ENCODE results near the gene PLEKHA6.

PLEKHA6 gene

DNA sequence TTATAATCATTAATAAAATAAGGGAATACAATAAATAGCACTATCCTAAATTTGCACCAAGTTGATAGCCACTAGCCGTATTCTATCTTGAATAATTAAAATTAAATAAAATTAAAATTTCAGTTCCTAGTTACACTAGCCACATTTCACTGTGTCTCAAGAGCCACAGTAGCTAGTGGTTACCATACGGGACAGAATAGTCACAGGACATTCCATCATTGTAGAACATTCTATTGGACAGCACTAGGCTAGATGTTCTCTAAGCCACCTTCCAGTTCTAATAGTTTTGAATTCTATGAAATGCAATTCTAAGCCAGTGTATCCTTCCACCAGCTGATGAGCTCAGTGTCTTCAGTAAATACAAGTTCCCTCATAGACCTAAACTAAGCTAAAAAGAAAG is 74.8 kb downstream of the PLEKHA6 start:
- DNase-seq (ENCODE audit: low read depth in 3 of 3), result no peak

- no peak for DNase-seq (ENCODE audit: low read depth in 3 of 3)
Observed at GRCh38 chr1:204283711-204284651, 75.7 kb downstream of the PLEKHA6 start.

DNA sequence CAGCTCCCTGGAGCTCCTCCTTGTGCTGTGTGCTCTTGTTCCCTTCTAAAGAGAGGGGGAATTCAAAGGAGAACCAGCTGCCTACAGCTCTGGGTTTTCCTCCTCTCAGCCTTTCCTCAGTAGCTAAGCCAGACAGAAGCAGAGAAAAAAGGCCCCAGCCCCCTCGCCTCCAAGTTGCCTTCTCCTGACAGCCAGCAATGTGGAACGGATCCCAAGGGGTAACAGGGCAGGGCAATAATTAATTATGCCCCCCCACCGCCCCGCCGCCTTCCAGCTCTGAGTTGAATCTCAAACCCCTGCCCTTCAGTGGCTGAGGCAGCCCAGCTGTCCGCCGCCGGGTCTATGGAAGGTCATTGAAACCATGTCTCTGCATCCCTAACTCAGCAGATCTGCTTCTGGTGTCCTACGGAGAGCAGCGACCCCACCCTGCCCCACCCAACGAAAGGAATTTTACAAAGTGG is 76.9 kb downstream of the PLEKHA6 start:
- no peak for DNase-seq (ENCODE audit: low read depth in 3 of 3)

DNA sequence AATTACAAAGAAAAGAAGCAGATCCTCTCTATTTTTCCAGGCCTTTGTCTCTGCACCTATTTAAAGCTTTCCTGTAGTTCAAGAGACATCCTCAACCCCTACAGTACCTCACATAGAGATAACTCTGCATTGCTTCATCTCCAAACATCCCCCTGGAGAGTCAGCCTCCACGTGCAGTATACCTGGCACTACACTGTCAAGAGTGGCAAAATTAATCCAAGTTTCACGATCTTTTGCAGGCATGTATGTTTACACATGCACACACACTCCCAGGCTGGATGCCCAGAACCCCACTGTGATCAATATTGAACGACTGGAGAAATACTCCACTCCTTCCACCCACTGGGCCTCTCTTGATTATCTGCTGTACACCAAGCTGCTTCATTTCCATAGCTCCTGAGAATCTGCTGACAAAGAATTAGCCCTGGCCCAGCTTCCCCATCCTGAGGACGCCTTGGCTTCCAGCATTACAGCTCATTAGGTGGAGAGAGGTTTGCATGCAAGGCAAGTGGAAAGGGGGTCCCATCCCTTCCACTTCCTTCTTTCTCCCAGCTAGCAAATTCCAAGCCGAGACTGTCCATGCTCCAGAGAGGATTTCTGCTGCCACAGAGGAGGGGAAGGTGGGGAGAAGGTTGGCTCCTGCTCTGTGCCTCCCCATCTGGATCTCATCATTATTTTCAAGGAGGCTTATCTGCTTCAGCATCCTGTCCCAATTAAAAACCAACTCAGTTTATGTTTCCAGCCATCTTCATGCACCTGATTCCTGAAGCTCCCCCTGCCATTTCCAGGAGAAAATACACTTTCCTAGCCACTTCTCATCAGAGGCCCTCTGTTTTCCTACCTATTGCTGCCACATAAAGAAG is 79.4 kb downstream of the PLEKHA6 start:
- no peak for DNase-seq (ENCODE audit: low read depth in 3 of 3)

DNA sequence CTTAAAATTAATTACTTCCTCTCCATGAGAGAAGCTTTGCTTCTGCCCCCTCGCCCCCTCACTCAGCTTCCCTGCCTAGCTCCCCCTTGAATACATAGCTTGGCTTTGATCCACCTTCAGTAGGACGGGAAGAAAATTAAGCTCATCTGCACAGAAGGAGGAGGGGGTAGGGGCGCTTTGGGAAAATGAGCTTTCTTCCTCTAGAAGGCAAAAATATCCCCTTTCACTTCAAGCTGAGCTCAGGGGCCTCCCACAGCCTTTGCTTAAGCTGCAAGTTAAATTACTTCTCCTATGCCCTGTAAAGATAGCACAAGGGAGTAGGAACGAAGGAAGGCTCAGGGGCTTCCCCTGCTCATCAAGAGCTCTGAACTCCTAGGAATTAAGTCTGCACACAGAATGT is 80.8 kb downstream of the PLEKHA6 start:
- no peak for DNase-seq (ENCODE audit: low read depth in 3 of 3)

DNA sequence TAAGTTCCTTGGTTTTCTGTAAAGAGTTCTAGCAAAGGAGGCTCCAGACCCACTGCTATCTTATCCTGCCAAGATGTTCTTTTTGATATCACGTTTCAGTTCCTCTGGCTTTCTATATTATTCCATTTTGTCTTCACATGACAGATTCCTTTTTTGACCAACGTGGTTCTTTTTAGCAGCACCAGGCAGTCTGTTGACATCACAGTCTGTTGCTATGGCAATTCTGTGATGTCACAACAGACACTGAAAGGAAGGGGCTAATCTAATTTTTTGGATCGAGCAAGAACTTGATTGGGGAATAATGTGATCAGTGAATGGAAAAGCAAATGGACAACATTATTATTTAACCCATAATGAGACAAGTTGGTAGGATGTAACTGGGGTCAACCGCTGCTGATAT is 81.5 kb downstream of the PLEKHA6 start:
- no peak for DNase-seq (ENCODE audit: low read depth in 3 of 3)

DNA sequence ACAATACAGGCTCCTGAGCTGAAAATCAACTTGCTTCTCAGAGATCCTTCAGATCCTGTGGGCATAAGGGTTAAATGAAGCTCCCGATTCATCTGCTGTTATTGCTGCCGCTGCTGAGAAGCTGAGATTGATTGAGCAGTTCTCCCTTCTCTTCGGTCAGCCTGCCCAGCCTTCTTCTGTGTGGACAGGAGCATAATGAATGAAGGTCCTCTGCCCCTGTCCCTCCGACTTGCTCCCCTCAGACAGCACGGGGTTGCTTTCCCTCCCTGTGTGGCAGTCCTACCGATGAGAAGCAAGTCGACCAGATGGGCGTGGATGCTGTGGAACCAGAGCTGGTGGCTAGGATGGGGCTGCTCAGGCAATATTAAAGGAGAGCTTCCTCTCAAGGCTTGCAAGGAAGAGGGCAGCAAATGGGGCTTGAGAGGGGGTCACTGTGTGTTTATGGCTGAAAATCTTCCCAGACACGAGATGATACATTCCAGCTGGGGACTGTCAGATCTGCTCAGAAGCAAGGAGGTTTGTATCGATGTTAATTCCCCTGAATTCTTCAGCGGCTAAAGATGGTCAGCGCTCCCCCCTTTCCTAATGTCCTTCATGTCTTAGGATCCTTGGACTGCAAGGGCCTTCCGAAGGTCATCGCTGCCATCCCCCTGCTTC is 82.0 kb downstream of the PLEKHA6 start:
- DNase-seq (ENCODE audit: low read depth in 3 of 3), result no peak

DNA sequence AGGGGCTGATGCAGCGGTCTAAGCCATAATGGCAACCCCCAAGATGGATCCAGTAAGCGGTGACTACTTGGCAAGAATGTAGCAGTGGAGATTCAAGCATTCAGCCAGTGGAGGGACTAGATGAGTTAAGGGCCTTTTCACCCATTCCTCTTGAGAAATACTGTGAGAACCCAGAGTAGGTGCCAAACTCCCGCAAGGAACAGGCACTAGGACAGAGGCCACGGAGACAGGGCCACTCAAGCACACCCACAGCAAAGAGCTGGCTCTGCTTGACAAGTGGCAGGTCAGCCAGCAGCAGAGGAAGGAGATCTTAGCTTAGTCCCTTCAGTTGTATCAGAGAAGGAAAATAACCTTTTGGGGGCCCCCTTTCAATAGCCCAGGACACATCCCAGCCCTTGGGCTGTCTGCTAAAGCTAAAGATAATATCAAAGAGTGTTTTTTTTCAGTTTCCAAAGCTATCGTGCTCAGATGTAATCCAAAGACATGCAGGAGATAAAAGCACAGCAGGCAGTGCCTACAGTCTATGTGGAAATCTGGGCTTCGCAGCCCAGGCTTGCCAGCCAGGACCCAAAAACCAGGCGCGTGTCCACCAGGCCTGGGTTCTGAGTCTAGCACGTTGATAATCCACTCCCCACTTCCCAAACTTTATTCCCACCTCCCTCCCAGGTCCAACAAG is 83.9 kb downstream of the PLEKHA6 start:
- DNase-seq (ENCODE audit: low read depth in 3 of 3), result no peak

DNA sequence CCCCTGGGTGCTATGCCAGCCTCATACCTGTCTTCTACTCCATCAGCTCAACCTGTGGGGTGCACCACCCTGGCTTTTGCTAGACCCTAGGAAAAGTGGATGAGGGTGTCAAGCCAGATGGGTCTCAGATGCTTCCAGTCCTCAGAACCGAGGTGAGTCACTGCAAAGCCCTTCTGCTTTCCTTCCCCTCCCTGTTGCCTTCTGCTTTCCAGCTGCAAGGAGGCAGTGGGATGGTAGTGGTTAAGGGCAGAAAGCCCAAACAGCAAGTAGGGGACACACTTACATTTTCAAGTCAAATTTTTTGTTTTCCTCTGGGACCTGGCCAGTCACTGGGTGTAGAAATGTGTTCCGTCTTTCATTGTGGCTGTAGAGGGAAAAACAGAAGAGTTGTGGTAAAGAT is 85.3 kb downstream of the PLEKHA6 start:
- DNase-seq (ENCODE audit: low read depth in 3 of 3), result no peak

DNA sequence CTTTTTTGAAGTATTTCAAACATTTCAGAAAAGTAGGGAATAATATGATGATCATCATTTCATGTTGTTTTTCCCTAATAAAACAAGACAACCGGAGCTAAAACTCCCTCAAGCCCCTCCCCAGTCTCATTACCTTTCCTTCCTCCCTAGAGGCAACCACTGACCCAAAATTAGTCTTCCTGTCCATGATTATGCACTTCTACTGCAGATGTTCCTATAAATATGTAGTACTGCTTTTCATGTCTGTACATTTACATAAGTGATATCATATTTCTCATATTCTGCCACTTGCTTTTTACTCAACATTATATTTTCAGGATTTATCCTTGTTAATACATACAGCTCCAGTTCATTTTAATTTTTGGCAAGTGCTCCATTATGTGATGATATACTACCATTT is 87.2 kb downstream of the PLEKHA6 start:
- DNase-seq (ENCODE audit: low read depth in 3 of 3), result no peak

GRCh38 chr1:204271970-204272369 is 87.8 kb downstream of the PLEKHA6 start:
- DNase-seq (ENCODE audit: low read depth in 3 of 3), result no peak

DNA sequence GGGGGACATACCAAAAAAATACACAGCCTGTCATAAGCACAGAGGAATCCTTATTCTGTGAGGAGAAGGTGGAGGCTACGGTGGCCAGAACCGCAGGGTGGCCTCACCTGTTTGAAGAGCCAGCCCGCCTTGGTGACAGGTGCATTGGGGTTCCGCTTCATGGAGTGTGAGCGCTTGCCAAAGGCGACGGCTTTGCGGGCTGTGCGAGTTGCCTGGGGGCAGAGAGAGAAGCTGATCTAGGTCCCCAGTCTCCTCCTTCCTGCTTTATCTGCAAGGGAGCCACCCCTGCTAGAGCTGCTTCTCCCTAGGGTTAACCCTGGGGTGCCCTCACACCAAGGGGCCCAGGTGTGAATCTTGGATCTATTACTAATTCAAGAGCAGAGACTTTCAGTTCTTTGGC is 91.6 kb downstream of the PLEKHA6 start:
- DNase-seq (ENCODE audit: low read depth in 3 of 3), result no peak

GRCh38 chr1:204267191-204267601 is 92.5 kb downstream of the PLEKHA6 start:
- no peak for DNase-seq (ENCODE audit: low read depth in 3 of 3)

DNA sequence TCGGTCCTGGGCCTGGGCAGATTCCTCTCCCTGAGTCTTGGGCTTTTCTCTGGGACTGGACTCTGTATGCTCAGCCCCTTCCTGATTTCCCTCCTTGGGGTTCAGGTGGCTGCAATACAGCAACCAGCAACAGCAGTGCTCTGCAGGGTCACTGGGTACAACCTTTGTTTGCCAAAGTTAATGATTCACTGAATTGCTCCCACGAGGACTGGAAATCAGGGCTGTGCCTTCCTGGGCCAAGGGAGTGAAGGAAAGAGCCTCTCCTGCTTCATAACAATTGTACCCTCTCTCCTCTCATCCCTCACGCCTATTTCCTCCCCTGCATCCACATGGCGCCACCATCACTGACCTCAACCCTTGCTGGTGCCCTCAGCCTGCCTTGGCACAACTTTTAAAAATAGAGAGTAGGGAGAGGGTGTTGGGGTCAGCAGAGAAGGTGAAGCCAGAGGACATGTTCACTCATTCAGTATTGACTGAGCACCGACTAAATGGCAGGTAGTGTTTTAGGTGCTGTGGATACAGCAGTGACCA is 93.2 kb downstream of the PLEKHA6 start:
- DNase-seq (ENCODE audit: low read depth in 3 of 3), result no peak

DNA sequence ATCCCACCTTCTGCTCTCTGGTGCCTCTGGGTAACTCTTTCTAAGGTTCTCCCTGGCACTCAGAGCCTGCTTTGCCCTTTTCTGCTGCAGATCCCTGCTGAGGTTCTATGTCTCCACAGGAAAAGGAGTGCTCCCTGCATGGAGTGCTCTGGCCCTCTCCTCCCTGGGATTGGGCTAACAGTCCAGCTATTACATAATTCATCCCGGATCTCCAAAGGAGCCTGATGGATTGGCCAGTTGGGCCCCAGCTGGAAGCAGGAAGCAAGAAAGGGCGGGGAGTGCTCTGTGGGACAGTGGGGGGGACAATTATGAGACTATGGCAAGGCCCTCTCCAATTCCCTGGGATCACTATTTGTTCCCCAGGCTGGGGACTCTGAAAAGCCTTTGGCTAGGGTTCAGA is 94.1 kb downstream of the PLEKHA6 start:
- no peak for DNase-seq (ENCODE audit: low read depth in 3 of 3)

- no peak for DNase-seq (ENCODE audit: low read depth in 3 of 3)
Observed at GRCh38 chr1:204264805-204265204, 94.9 kb downstream of the PLEKHA6 start.

DNA sequence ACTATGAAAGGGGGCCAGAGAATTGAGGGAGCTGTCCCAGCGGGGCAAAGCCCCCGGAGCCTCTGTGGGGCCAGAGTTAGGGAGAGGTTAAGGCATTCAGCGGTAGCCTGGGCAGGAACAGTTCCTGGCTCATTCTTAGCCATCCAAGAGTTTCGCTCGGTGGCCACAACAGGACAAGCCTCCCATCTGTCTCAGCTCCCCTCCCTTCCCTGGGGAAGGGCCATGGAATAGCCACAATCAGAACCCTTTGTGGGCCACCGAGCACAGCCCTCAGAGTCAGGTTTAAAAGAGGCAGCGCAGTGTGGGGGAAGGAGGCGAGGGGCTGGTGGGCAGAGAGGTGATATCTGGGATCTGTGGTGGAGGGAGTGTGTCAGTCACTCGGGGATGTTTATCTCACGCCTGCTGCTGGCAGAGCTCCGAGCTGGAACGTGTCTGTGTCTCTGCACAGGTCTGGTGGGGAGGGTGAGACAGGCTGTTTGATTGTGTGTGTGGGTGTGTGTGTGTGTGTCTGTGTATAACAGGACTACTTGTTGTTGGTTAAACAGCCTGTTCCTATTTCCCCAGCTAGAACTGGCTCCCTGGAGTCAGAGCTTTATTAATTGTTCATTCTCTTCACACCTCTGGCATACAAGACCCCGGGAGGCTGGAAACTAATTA is 96.3 kb downstream of the PLEKHA6 start:
- DNase-seq (ENCODE audit: low read depth in 3 of 3), result no peak

DNA sequence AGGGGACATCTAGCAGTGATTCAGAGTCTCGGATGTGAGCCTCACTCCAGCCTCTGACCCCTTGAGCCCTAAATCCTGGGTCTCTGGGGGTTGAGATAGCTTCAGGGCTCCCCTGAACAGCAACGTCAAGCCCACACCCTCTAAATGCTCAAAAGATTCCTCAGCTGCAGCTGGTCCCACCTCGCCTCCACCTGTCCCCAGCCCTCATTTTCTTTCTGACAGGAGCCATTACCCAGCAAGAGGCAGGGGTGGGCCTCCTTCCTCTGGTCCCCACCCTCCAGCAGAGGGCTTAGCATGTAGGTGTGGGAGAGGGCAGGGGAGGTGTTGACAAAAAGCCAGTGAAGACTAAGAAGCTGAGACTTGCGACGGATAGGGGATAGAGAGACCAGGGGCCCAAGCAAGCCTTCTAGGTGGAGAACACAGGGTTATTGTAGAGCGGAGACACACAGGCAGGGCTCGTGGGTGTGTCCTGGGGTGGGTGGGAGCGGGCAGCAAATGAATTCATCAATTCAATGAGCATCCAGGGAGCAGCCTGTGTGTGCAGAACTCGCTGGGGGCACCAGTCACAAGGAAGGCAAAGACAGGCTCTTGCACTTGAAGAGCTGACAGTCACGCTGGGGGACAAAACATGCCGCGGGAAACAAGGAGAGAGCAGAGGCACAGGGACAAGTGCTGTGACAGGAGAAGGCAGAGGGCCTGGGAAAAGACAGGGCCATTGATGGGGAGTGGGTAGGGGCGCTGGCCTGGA is 97.0 kb downstream of the PLEKHA6 start:
- no peak for DNase-seq (ENCODE audit: low read depth in 3 of 3)

DNA sequence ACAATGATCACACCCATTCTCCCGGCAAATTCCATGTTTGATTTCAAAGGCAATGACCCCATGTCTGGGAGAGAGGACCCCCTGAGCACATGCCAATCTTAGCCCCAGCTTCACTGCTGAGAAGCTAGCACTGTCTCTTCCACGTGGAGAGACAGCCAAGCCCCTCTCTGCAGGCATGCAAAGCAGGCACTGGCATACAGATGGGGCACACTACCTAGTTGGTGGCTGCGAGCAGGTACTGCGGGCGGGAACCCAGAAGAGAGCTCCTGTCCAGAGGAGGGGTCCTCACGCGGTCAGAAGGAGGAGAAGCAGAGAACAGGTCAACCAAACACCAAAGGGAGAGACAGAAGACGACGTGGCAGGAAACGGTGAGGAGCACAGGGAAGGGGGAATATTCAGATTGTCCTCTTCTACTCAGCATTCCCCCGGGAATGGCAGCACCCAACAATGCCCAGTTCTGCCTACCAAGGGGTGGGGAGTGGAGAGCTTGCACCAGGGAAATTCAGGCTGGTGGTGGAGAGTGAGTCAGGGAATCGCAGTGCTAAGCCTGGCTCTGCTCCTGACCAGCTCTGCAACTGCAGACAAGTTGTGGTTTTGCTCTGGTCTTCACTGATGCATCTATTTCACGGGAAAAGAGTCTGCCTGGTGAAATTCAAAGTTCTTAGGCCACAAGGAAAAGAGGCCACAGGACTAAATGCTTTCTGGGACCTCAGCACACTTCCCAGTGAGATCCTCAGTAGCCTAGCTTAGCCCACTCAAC is 97.8 kb downstream of the PLEKHA6 start:
- no peak for DNase-seq (ENCODE audit: low read depth in 3 of 3)

Data from stimulated activated CD4-positive, alpha-beta T cell treated with anti-CD3 and anti-CD28 coated beads, TNF-alpha, amount 100 ng/mL, for 24 hours (primary cell).